MCF 10A (cell line): ENCODE data around the gene KRT20. TPM values are rescaled to one million over a fixed set of nuclear protein-coding genes. Genes with fewer than 3 reads are reported as not detected.

Source experiments
- BruUV-seq: library from RNA; stranded (reverse); fragments of 400-500 nt; replicated peaks from 2 replicates; lab custom pipeline; 2021; lab: Mats Ljungman, UMichigan
- CTCF ChIA-PET: fragments of 300-600 bp; sonication (Branson Sonifier 250); formaldehyde crosslinking; extraction: SDS; loops from one replicate; lab custom pipeline; 2021; ENCODE audit warnings: antibody characterized with exemption, inconsistent platforms; lab: Yijun Ruan, JAX
- POLR2A ChIA-PET: fragments of 300-600, 350-650 bp; sonication (Branson Sonifier 250); formaldehyde crosslinking; extraction: SDS; loops from one replicate; lab custom pipeline; 2020; ENCODE audit warnings: antibody characterized with exemption, inconsistent platforms; lab: Yijun Ruan, JAX
- DNase-seq: peaks from one replicate; pipeline ENCODE4 v3.0.0-alpha.2; 2018; ENCODE audit not compliant: unreplicated experiment
- H3K27ac Mint-ChIP-seq: one replicate; pipeline ENCODE4 v1.8.0; 2022; ENCODE audit warnings: mild to moderate bottlenecking, low read depth, mixed read lengths; ENCODE audit not compliant: unreplicated experiment
- H3K27me3 Mint-ChIP-seq: one replicate; pipeline ENCODE4 v1.8.0; 2022; ENCODE audit warnings: mixed read lengths; ENCODE audit not compliant: insufficient read depth, unreplicated experiment
- H3K36me3 Mint-ChIP-seq: one replicate; pipeline ENCODE4 v1.8.0; 2022; ENCODE audit warnings: mild to moderate bottlenecking, moderate library complexity, mixed read lengths; ENCODE audit not compliant: insufficient read depth, unreplicated experiment
- H3K4me1 Mint-ChIP-seq: one replicate; pipeline ENCODE4 v1.8.0; 2022; ENCODE audit warnings: mixed read lengths; ENCODE audit not compliant: insufficient read depth, unreplicated experiment
- H3K4me3 Mint-ChIP-seq: one replicate; pipeline ENCODE4 v1.8.0; 2022; ENCODE audit warnings: mild to moderate bottlenecking, moderate library complexity, mixed read lengths; ENCODE audit not compliant: unreplicated experiment
- H3K9me3 Mint-ChIP-seq: one replicate; pipeline ENCODE4 v1.8.0; 2022; ENCODE audit warnings: mixed read lengths; ENCODE audit not compliant: unreplicated experiment
- intact Hi-C: fragments of 100-400 bp; cut with micrococcal nuclease; formaldehyde crosslinking; loops from 2 replicates; pipeline ENCODE4 v1.14.1; 2022
- total RNA-seq: library from RNA; stranded (reverse); gene quantifications from 2 replicates; pipeline ENCODE4 v1.2.3, GENCODE V29; 2022
- TF ChIP-seq, protein P1 (sequence below): fragments of 200-600 bp; IDR thresholded peaks from one replicate; pipeline ENCODE4 v1.8.0; 2022; ENCODE audit warnings: antibody characterized with exemption, mild to moderate bottlenecking; ENCODE audit not compliant: unreplicated experiment

KRT20 gene
- total RNA-seq, 1 experiment from 2014 or later: not detected

DNA sequence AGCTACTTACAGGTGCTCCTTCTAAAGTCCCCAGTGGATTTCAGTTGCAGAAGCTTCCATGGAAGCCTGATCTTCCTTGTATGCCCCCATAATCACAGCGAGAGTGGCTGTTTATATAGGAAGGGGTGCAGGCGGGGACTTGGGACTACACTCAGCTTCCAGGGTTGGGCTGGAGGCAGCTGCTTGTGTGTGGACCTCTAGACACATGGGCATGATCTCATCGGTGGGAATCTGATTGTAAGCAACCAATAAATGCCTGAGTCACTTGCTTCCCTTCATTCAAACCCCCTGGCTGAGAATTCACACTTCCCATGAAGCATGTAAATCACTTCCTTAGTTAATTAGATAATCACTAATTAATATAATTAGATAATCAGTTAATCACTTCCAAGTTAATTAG lies 1.0 kb upstream of the KRT20 start:
- H3K9me3 Mint-ChIP-seq: no peaks in the 10 kb centered on the region
- CTCF ChIA-PET: no interaction called here
- no TSS peak for BruUV-seq
- TF ChIP-seq, protein P1, sequence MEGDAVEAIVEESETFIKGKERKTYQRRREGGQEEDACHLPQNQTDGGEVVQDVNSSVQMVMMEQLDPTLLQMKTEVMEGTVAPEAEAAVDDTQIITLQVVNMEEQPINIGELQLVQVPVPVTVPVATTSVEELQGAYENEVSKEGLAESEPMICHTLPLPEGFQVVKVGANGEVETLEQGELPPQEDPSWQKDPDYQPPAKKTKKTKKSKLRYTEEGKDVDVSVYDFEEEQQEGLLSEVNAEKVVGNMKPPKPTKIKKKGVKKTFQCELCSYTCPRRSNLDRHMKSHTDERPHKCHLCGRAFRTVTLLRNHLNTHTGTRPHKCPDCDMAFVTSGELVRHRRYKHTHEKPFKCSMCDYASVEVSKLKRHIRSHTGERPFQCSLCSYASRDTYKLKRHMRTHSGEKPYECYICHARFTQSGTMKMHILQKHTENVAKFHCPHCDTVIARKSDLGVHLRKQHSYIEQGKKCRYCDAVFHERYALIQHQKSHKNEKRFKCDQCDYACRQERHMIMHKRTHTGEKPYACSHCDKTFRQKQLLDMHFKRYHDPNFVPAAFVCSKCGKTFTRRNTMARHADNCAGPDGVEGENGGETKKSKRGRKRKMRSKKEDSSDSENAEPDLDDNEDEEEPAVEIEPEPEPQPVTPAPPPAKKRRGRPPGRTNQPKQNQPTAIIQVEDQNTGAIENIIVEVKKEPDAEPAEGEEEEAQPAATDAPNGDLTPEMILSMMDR: no peak
- H3K4me1 Mint-ChIP-seq: no peaks in the 10 kb centered on the region
- H3K27ac Mint-ChIP-seq: no peak overlapping the region
- peaks cover 23% of the 10 kb centered on the region for H3K27me3 Mint-ChIP-seq
- intact Hi-C loops: no loop called here
- no peak for DNase-seq
- POLR2A ChIA-PET: interaction anchor here (1.6 kb wide), 1 partner anchor 15 kb away, joined by 4 read pairs; no protein-coding TSS in a partner anchor
- H3K36me3 Mint-ChIP-seq: no peaks in the 10 kb centered on the region
- no peak overlapping the region for H3K4me3 Mint-ChIP-seq

DNA sequence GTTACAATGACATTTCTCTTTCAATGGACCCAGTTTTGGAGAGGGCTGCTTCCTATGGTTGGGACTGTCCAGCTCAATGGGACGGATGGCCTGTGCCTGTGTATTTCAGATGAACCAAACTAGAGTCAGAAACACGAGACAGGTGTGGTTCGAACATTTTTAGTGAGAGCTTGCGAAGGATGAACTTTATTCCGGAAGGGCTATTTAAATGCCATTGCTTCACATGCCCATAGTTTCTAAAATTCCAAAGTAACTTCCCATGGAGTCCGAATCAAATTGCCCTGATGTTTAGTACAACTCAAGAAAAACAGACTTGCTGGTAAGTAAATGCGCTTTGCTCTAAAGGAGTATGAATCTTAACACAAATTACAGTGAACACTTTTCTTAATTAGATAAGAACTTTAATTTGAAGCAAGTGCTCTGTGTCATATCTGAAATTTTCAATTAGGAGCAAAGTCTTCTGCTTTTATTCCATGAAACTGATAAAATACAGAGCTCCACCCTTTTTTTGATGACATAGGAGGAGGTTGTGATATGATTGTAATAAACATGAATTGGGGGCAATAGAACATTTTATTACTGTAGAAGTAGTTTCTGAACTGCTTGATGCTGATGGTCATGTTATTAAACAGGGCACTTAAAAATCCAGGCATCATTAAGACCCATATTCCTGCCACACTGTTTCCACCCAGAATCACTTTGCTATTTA lies 1.3 kb downstream of the KRT20 start:
- no peaks in the 10 kb centered on the region for H3K36me3 Mint-ChIP-seq
- H3K27me3 Mint-ChIP-seq: peaks cover 8% of the 10 kb centered on the region
- H3K9me3 Mint-ChIP-seq: no peaks in the 10 kb centered on the region
- CTCF ChIA-PET: interaction anchor here (0.6 to 1.5 kb wide), 5 partner anchors 13 to 45 kb away, joined by 3 read pairs; no protein-coding TSS in a partner anchor
- BruUV-seq: no TSS peak
- TF ChIP-seq, protein P1: no peak
- H3K27ac Mint-ChIP-seq: no peak overlapping the region
- intact Hi-C loops: no loop called here
- POLR2A ChIA-PET: interaction anchor here (0.6 kb wide), 2 partner anchors 19 to 812 kb away, joined by 3 read pairs; no protein-coding TSS in a partner anchor
- H3K4me3 Mint-ChIP-seq: no peak overlapping the region
- DNase-seq: no peak
- no peaks in the 10 kb centered on the region for H3K4me1 Mint-ChIP-seq

- H3K4me1 Mint-ChIP-seq: no peaks in the 10 kb centered on the region
- ChIA-PET POLR2A (interaction anchor here (0.6 kb wide), 1 partner anchor 661 kb away, joined by 3 read pairs; no protein-coding TSS in a partner anchor), CTCF (interaction anchor here (0.6 to 1.5 kb wide), 3 partner anchors 12 to 40 kb away, joined by 3 read pairs; no protein-coding TSS in a partner anchor)
- H3K4me3 Mint-ChIP-seq: no peak overlapping the region
- H3K9me3 Mint-ChIP-seq: no peaks in the 10 kb centered on the region
- H3K27ac Mint-ChIP-seq: no peak overlapping the region
- no peak for DNase-seq
- TF ChIP-seq, protein P1: no peak
- H3K27me3 Mint-ChIP-seq: peaks cover under 1% of the 10 kb centered on the region
- BruUV-seq: no TSS peak
- intact Hi-C loops: no loop called here
- H3K36me3 Mint-ChIP-seq: no peaks in the 10 kb centered on the region
Measured at GRCh38 chr17:40883031-40883430, 2.0 kb downstream of the KRT20 start.

DNA sequence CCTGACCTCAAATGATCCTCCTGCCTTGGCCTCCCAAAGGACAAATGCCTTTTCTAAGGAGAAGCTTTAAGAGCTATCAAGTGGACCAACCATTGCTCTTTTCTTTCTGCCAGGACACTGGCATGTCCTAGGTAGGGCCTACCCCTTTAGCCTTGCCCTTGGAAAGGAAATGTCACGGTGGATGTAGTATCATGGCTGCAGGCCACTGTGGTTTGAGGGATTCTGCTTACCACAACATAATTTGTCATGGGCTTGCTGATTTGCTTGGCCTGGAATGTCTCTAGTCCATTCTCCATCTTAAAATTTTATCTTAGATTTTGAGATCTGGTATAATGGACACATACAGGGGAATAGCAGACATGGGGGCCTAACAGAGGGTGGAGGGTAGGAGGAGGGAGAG lies 6.0 kb downstream of the KRT20 start:
- intact Hi-C loops: no loop called here
- H3K4me1 Mint-ChIP-seq: no peaks in the 10 kb centered on the region
- H3K4me3 Mint-ChIP-seq: no peak overlapping the region
- H3K36me3 Mint-ChIP-seq: no peaks in the 10 kb centered on the region
- no peaks in the 10 kb centered on the region for H3K27me3 Mint-ChIP-seq
- ChIA-PET CTCF (interaction anchor here (1.0 kb wide), 1 partner anchor 670 kb away, joined by 3 read pairs; no protein-coding TSS in a partner anchor), POLR2A (no interaction called here)
- BruUV-seq: no TSS peak
- no peak for DNase-seq
- TF ChIP-seq, protein P1: no peak
- H3K27ac Mint-ChIP-seq: no peak overlapping the region
- no peaks in the 10 kb centered on the region for H3K9me3 Mint-ChIP-seq
